Spleen (tissue), 7 donors: Measurements from ENCODE around the gene KMO.

Source experiments
- CTCF ChIP-seq, 11 experiments: fragments of 200-600 bp in 7 of 11; fragments of 450-650 bp in 4 of 11; sonication (generic) in 4 of 11; IDR thresholded peaks in 8 of 11; conservative IDR thresholded peaks in 3 of 11; 1 replicate in 7 of 11; 2 replicates in 4 of 11; pipeline versions ENCODE4 v1.4.0 to v1.8.0; 2016 to 2021; ENCODE audit warnings: antibody characterized with exemption in 11 of 11, inconsistent platforms in 4 of 11, mild to moderate bottlenecking in 1 of 11
- POLR2A ChIP-seq, 3 donors: fragments of 450-650 bp; IDR thresholded peaks; one replicate each; pipeline ENCODE4 v1.5.1; 2017; ENCODE audit warnings: antibody characterized with exemption in 3 of 3, mild to moderate bottlenecking in 1 of 3
- POLR2AphosphoS5 ChIP-seq, 3 donors: sonication (generic); formaldehyde crosslinking; IDR thresholded peaks; one replicate each; pipeline ENCODE4 v1.5.1; 2017; ENCODE audit warnings: antibody characterized with exemption in 3 of 3
- donor health status: DM: no; HTN: no; CAD: no; lungs with moderate emphysema.
- donor health status: DM: no; HTN: no; CAD: no.
- donor health status: DM: no; HTN: no; CAD: no.

DNA sequence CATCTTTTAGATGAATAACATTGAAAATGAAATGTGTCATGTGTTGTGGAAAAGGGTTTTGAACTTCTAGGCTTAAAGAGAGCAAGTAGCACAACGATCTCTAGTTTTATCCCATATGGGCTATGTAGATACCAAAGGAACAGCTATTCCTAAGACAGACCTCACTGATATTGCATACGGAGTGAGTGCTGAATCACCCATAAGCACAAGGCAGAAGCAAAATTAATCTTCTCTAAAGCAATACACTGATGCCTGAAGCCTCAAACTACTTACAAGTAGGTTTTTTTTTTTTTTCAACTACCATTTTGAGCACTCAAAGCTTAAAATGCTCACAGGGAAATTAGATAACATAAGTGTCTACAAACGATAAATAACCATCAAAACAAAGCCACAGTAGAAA lies 5.0 kb upstream of the KMO start:
- TF ChIP-seq CTCF (IDR thresholded peaks at IDR 0.05 in 8 of 11, conservative IDR thresholded peaks at IDR 0.05 in 3 of 11) (no peak), POLR2AphosphoS5 (IDR thresholded peaks at IDR 0.05) (no peak), POLR2A (IDR thresholded peaks at IDR 0.05) (no peak)
